ENCODE measurements around the gene CDCP1.

The CDCP1 gene

DNA sequence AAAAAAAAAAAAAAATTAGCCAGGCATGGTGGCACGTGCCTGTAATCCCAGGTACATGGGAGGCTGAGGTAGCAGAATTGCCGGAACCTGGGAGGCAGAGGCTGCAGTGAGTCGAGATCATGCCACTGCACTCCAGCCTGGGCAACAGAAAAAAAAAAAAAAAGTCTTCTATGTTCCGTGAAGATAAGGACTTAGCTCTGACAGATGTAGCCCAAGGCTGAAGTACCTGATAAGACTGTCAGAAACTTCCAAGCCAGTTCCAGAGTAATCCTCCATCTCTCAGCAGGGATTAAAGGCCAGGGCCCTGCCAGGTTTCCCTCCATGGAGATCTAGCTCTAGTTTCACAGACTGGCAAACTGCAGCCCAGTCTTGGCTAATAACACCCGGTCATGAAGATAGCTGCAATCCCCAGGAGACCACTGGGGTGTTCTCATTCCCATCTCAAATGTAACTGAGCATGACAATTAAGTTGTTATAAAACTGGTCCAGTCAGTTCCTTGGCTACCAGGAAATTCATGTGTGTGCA lies 8.5 kb downstream of the CDCP1 start:
- no peak for DNase-seq (ENCODE audit: low read depth in 1 of 2, low spot score in 1 of 2)

DNA sequence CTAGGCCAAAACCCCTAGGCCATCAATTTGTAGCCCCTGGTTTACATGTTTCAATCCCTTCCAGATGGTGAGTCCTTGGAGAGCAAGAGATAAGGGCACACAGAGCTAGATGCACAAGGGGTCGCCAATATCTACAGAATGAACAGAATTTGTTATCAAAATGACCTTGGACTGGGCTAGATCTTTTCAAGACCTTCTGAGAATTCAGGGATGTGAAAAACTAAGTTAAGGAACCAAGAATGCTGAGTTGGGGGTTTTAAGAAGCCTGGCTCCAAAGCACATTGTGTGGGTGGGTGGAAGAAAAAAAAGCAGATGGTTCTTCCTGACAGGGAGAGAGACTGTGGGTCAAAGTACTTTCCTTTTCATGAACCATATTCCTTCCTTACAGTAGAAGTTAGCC lies 10.2 kb downstream of the CDCP1 start:
- DNase-seq (ENCODE audit: low read depth in 1 of 2, low spot score in 1 of 2) = no peak

DNA sequence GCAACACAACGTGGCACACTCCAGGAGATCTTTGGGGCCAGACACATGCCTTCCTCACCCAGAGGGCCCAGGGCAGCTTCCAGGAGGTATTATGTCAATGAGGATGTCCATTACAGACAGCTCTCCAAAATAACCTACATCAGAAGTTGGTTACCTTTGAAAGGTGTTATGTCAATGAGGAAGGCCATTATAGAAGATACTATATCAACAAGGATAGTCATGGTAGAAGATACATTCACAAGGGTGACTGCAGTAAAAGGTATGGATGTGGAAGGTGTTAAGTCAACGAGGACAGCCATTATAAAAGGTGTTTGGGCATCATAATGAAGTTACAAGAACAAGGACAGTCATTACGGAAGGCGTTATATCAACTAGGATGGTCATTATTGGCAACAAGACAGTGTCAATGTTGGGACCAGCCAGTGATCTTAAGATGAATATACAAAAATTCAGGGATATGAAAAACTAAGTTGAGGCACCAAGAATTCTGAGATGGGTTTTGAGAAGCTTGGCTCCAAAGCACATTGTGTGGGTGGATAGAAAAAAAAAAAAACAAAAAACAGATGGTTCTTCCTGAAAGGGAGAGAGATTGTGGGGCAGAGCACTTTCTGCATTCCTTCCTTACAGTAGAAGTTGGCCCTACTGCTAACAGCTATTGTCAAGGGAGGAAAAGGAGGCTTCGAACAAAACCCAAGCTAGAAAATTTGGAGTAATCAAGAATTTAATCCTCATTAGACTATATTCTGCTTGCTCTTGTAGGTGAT lies 11.2 kb downstream of the CDCP1 start:
- DNase-seq (ENCODE audit: low read depth in 1 of 2, low spot score in 1 of 2) = no peak

DNA sequence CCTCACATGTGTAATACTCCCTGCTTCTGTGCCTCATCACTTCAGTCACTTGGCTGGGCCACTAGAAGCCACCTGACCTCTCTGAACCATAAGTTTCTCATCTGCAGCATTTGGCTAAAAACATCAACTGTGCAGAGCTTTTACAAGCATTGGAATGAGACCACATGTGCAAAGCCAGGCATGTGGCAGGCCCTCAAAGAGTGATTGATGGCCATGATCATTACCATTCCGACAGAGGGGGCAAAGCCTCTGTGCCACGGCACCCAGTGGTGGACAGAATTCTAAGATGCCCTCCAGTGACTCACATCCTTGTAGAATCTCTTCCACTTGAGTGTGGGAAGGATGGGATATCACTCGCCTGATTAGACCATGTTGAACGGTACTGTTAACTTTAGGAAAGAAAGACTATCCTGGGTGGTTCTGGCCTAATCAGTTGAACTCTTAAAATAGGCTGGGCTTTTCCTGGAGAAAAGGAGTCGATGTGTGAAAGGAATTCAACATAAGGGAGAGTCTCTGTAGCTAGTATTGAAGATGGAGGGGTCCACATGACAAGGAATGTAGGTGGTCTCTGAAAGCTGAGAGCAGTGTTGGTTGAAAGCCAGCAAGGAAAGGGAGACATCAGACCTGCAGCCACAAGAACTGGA lies 13.5 kb downstream of the CDCP1 start:
- DNase-seq (ENCODE audit: low read depth in 1 of 2, low spot score in 1 of 2) = no peak

DNA sequence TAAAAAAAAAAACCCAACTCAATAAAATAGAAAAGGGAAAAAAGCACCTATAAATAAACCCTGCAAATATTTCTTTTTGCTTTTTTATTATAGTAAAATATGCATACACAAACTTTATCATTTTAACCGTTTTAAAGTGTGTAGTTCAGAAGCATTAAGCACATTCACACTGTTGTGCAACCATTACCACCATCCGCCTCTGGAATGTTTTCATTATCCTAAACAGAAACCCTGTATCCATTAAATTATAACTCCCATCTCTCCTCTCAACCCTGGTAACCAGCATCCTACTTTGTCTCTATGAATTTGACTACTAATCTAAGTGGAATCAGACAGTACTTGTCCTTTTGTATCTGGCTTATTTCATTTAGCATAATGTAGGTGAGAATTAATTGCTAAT lies 15.0 kb downstream of the CDCP1 start:
- no peak for DNase-seq (ENCODE audit: low read depth in 1 of 2, low spot score in 1 of 2)

DNA sequence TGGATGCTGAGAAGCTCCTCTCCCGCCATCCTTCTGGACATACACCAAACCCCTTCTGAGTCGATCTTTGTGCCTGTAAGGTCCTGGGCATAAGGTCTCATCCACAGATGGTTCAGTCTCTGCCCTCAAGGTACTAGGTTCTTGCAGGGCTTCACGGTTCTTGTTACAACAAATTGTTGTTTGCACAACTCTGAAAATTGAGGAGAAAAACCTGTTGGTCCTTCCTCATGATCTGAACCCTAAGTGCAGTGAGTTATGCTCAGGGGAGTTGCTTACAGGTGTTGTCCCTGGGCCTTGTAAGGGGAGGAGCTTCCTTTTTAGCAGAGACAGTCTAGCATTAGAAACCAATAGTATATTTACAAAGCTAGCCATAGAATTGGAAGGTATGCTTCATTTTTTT lies 15.7 kb downstream of the CDCP1 start:
- no peak for DNase-seq (ENCODE audit: low read depth in 1 of 2, low spot score in 1 of 2)

DNA sequence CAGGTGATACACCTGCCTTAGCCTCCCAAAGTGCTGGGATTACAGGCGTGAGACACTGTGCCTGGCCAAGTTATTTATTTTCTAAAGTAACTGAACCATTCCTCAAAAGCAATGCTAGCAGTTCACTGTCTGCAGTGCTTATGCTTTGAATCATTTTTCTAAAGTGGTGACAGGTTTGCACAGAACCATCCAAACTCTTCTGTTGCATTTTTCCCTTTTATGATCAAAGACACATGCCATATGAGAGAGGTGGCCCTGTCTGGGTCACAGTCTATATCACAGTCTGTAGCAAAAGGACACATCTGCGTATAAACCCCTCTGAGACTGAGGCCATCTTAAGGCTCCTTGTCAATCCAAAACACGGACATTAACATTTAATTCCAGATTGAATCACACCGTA lies 17.2 kb downstream of the CDCP1 start:
- no peak for DNase-seq (ENCODE audit: low read depth in 1 of 2, low spot score in 1 of 2)

DNA sequence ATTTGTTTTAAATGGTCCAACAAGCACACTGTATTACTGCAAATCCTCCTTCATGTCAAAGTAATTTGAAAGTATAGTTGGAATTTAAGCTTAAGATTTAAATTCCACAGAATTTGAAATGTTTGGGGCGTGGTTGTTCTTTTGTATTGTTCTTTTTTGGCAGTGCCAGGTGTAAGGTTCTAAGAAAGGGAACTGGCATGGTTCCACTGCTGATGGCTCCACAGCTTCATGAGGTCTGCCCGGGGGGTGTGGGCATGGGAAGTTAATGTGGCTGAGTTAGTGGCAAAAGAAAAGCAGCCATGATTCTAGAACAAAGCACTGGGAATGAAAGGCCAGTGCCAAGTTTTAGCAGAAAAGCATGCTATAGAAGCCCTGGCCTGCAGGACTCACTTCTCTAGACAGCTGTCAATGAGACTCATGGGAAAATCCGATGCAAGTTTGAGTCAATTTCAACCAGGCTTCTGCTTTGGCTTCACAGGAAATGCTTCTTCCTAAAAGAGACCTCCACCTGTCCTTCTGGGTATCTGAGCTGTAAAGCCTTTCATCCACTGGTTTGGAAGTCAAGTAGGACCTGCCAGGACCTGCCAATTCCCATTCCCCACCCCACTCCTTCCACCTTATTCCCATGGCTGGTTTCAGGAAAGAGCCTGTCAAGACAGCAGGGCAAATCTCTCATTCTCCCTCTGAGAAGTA lies 18.9 kb downstream of the CDCP1 start:
- DNase-seq (ENCODE audit: low read depth in 1 of 2, low spot score in 1 of 2) = no peak

DNA sequence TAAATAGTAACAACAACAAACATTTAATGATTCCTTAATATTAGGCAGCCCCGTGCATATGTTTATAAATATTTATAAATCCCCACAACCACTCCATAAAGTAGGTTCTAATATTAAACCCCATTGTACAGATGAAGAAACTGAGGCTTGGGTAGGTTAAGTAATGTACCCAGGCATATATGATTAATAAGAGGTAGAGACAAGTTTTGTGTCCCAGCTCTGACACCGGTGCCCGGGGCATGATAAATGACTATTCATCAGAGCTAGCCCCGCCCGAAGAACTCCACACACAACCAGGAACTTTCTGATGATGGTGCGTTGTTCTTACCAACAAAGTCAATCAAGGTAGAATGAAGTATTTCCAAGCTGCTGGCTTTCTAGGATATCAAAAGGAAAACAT lies 19.4 kb downstream of the CDCP1 start:
- no peak for DNase-seq (ENCODE audit: low read depth in 1 of 2, low spot score in 1 of 2)

DNA sequence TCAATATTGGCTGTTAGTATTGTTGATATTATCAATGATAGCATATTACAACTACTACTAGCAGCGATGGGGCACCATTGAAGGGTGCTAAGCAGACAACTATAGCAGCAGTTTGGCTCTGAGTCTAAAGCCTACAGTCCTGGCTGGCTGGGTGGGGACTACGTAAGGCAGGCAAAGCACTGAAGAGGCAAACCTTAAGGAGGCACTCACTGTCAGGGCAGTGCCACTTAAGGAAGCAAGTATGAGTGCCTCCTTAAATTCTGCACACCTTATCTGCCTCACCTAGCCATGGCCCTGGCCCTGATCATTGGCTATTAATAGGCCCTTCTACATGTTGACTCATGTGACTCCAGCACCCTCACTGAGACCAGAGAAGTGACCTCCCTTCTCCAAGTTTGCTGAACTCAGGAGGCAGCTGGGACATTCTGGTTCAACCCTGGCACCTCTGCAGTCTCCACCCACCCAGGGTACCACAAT lies 20.6 kb downstream of the CDCP1 start:
- no peak for DNase-seq (ENCODE audit: low read depth in 1 of 2, low spot score in 1 of 2)

DNA sequence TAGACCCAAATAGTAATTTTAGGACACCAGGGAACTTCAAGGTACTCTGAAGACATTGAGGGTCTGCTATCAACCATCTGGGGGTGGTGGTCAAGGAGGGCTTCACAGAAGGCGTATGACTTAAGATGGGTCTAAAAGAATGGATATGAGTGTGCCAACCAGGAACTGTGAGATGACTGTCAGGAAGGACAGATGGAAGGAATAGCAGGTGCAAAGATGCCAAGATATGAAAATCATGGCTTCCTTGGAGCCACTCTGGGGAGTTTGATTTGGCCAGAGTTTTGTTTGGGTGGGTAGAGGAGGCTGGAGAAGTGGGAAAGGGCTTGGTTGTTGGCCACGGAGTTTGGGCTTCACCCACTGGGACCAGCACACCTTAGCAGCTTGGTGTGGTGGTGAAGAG lies 21.2 kb downstream of the CDCP1 start:
- no peak for DNase-seq (ENCODE audit: low read depth in 1 of 2, low spot score in 1 of 2)

DNA sequence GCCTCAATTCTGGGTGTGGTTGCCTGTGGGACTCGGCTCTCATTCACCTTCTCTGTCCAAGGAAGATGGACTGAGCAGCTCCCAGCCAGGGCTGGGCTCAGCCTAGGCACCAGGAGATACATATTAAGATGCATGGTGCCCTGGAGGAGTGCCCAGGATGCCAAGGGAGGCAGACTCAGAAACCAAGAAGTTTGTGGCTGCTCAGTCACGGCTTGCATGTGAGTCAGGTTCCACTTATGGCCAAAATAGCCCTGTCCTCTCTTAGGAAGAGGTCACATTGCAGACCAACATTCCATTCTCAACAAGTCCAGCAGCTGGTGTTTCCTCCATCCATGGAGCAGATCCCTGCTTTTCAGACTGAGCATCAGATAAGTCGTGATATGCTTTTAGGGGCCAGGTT lies 21.8 kb downstream of the CDCP1 start:
- no peak for DNase-seq (ENCODE audit: low read depth in 1 of 2, low spot score in 1 of 2)

DNA sequence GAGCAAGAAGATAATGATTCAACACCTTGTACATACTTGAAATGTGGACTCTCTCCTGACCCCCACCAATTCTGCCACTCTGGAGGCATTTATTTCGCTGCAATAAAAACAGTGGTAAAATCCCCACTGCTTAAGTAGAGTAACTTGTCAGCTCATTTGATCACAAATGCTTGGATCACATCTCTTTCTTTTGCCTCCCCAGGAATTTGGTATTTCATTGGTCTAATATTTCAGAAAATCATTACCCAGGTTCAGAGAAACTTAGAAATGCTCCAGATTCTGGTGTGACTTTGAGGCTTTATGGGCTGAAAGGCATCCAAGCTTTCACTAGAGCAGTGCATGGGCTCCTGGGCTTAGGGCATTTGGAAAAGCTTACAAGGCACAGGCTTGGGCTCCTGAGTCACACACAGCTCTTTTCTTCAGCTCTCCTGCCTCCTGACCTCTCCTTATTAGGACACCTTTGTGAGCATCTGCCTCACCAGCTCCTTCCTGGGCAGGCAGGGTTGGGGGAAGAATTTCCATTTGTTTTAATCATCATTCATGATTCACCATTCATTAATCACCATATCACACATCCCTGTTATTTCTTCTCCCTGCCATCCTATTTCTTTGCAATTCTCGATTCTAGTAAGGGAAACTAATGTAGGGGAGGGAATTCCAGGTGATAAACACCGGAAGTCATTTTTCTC lies 22.5 kb downstream of the CDCP1 start:
- DNase-seq (ENCODE audit: low read depth in 1 of 2, low spot score in 1 of 2) = no peak

DNA sequence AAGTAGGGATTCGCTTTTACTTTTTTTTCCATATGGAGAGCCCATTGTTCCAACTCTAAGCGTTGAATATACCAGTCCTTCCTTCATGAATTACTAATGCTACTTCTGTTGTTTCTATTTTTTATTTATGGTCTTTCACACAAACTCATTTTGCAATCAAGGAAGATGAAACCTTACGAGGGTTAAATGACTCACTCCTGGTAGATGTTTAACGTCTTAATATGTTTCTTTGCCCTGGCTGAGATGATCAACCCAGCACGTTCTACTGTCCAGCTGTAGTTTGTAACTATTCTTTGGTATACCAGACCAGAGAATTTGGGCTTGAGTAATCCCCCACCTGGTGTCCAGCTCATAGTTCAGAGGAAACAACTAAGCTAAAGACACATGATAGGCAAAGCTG lies 23.1 kb downstream of the CDCP1 start:
- no peak for DNase-seq (ENCODE audit: low read depth in 1 of 2, low spot score in 1 of 2)

DNA sequence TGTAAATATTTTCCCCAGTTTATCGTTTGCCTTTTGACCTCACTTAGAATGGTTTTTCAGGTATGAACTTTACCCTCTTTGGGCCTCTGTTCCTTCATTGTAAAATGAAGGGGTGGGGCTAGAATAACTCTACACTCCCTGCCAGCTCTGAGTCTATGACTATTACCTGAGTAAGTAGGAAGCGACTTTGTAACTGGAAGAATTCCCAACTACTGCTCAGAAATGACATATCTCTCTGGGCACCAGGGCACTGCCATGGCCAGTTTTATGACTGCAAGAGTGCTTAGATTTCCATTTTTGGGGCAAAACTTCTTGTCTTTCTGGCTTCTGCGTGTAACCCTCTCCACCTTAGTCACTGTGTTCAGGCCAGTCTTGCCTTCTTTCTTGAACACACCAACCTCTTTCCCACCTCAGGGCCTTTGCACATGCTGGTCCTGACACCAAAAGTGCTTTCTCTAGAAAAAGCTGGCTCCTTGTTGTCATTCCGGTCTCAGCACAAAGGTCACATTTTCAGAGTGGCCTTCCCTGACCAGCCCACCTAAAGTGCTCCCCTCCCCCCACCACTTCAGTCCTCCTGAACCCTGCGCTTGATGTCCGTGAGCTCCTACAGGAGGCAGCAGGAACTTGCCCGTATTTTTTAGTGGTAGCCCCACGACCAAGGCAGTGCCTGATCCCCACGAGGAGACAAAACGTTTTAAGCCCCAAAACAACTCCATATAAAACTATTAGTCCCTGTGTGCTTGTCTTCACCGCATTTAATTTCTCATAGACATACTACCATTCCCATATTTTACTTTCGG lies 25.6 kb downstream of the CDCP1 start:
- no peak for DNase-seq (ENCODE audit: low read depth in 1 of 2, low spot score in 1 of 2)

DNA sequence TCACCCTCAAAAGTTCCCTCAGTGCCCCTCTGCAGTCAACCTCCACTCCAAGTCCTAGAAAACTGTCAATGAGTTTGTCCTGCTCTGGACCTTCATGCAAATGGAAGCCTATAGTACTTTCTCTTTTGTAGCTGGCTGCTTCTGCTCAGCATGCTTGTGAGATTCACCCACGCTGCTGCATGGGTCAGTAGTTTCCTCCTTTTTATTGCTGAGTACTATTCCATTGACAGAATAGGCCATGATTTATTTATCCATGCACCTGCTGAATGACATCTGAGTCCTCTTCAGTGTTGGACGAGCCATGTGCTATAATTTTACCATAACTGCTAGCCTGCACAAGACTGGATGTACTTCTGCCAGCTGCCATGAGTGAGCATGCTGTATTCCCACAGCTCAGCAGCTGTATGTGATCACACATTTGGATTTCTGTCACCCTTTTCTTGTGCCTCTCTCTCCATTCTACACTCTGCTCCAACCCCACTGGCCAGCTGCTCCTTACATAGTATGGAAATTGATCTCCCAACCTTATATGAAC lies 26.3 kb downstream of the CDCP1 start:
- DNase-seq (ENCODE audit: low read depth in 1 of 2, low spot score in 1 of 2) = no peak

DNA sequence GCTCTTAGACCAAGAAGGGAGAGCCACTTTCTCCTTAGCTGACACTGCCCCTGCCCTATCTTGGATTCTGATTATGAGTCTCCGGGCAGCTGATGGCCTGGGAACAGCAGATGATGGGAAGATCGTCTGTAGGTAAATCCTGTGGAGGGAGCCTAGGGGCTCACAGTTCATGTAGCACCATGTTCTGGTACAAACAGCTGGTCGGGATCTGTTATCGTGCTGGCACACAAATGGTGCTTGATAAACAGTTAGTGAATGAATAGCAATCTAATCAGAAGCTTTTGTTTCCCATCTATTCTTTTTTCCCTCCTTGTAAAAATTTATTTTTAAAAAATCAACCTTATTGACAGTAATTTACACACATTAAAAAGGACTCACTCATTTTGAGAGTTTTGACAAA lies 26.8 kb downstream of the CDCP1 start:
- DNase-seq (ENCODE audit: low read depth in 1 of 2, low spot score in 1 of 2) = no peak

DNA sequence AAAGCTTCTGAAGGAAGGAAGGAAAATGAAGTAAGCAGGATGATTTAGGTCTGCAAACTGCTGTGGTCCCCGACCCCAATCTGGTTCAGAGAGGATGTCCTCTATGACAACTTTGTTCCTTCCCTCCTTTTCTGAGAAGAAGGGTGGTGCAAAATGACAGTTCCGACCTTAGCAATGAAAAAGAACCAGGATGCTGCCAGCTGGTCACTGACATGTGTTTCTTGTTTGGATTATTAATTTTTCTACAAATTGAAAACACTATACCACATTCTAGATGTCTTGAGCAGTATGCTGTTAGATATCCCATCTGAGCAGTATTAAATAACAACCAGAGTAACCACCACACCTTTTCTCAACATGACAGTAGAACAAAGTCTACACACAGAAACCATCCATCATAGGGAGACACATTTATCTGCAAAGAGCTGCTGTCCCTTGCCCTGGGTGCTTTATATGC lies 27.5 kb downstream of the CDCP1 start:
- DNase-seq (ENCODE audit: low read depth in 1 of 2, low spot score in 1 of 2) = no peak

DNA sequence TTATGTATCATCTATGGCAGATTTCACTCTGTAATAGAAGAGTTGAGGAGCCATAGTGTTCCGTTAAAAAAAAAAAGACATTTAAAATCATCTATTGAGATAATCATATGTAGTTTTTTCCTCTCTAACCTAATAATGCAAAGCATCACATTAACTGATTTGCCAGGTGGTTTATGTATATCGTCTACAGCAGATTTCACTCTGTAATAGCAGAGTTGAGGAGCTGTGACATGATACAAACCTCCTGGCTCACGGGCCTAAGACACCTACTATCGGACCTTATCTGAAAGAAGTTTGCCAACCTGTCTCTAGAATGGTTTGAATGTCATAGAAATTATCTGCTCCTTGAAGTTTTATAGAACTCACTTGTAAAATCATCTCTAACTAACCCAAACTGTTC lies 29.8 kb downstream of the CDCP1 start:
- no peak for DNase-seq (ENCODE audit: low read depth in 1 of 2, low spot score in 1 of 2)

DNA sequence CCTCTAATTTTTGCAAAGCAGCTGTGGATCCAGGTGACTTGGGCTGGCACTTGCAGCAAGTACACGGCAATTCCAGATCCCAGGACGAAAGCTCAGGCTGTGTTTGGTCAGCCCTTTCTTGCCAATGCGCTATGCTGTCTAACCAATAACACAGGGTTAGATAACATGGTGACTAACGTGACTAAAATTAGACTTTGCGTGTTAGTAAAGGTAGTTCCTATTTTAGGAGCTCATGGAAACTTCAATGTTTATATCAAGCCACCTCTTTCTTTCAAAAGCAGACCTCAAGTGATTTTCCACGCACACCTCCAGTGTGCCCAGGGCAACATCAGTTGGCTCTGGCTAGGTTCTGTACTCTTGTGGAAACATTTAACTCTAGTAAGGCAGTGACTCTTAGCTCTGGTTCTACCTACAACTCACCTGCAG lies 32.5 kb downstream of the CDCP1 start:
- no peak for DNase-seq (ENCODE audit: low read depth in 1 of 2, low spot score in 1 of 2)

Measured in activated CD4-positive, alpha-beta T cell treated with anti-CD3 and anti-CD28 coated beads, Interleukin-2, amount 50 U/mL, for 24 hours (primary cell).